K562 (cell line): ENCODE measurements around the gene DUSP5. TPM values are rescaled to one million over a fixed set of nuclear protein-coding genes. Genes with fewer than 3 reads are reported as not detected.
A peak's percentile ranks its signal among the peaks of the same experiment; 100 is the strongest.

Experiments used
- ATAC-seq: fragments of 200-7000 bp; cut with Tn5 transposase; 3 replicates; pipeline ENCODE4 v1.9.1; 2020; ENCODE audit warnings: moderate library complexity
- BruUV-seq: library from RNA; stranded (reverse); fragments of 400-500 nt; replicated peaks from 2 replicates; lab custom pipeline; 2021; lab: Mats Ljungman, UMichigan
- CTCF ChIA-PET: fragments of 300-600 bp; formaldehyde crosslinking; extraction: SDS; loops from one replicate; lab custom pipeline; 2021; ENCODE audit warnings: low intra/inter-chr PET ratio; lab: Yijun Ruan, JAX
- POLR2A ChIA-PET: fragments of 300-600, 350-650 bp; sonication (Branson Sonifier 250); formaldehyde crosslinking; extraction: SDS; loops from one replicate; lab custom pipeline; 2021; ENCODE audit warnings: antibody characterized with exemption, inconsistent platforms; lab: Yijun Ruan, JAX
- DNase-seq, 4 experiments: peaks; one replicate each; pipeline versions ENCODE4 v3.0.0 to v3.0.0-alpha.2; 2011 to 2018; ENCODE audit warnings: low spot score in 3 of 4, mixed read lengths in 3 of 4; ENCODE audit errors: extremely low read depth in 1 of 4
- FAIRE-seq: peaks from 2 replicates; lab custom pipeline; 2011; peaks lifted over from hg19 to GRCh38; lab: Jason Lieb, UNC
- H2AFZ ChIP-seq: 2 replicates; pipeline ENCODE4 v1.6.0; 2011; ENCODE audit warnings: low read depth, low read length, control low read depth, inconsistent platforms
- H3K27ac ChIP-seq: fragments of 200-600 bp; 3 replicates; pipeline ENCODE4 v1.8.0; 2011; ENCODE audit warnings: low read depth, mild to moderate bottlenecking, control low read depth, inconsistent platforms, low read length, moderate library complexity, mixed read lengths; ENCODE audit errors: extremely low read depth
- H3K27me3 ChIP-seq, 2 experiments: fragments of 300-600 bp in 1 of 2; 2 replicates in 1 of 2; 3 replicates in 1 of 2; pipeline versions ENCODE4 v1.6.0 to v1.8.0; 2011; ENCODE audit warnings: inconsistent platforms in 2 of 2, low read length in 2 of 2, mild to moderate bottlenecking in 1 of 2, mixed read lengths in 1 of 2, moderate library complexity in 1 of 2; ENCODE audit not compliant: control insufficient read depth in 2 of 2, insufficient read depth in 2 of 2
- H3K36me3 ChIP-seq: fragments of 300-600 bp; 3 replicates; pipeline ENCODE4 v1.8.0; 2011; ENCODE audit warnings: mild to moderate bottlenecking, low read length, inconsistent platforms; ENCODE audit not compliant: control insufficient read depth, insufficient read depth
- H3K4me1 ChIP-seq, 2 experiments: fragments of 200-600 bp in 1 of 2; replicated peaks in 1 of 2; 2 replicates in 1 of 2; 3 replicates in 1 of 2; pipeline versions ENCODE4 v1.5.1 to v1.8.0; 2011; ENCODE audit warnings: inconsistent platforms in 2 of 2, low read length in 2 of 2, mild to moderate bottlenecking in 1 of 2, mixed read lengths in 1 of 2, moderate library complexity in 1 of 2; ENCODE audit not compliant: control insufficient read depth in 2 of 2, insufficient read depth in 2 of 2
- H3K4me2 ChIP-seq: 2 replicates; pipeline ENCODE4 v1.6.1; 2011; ENCODE audit warnings: low read length, control low read depth, inconsistent platforms, mixed read lengths; ENCODE audit not compliant: insufficient read depth
- H3K4me3 ChIP-seq: fragments of 200-600 bp; sonication (generic), shearing (Covaris generic); 2 replicates; pipeline ENCODE4 v1.5.1; 2016; ENCODE audit warnings: control low read depth, inconsistent platforms
- H3K79me2 ChIP-seq: fragments of 200-600 bp; 3 replicates; pipeline ENCODE4 v1.8.0; 2011; ENCODE audit warnings: low read length, inconsistent platforms; ENCODE audit not compliant: control insufficient read depth, insufficient read depth
- H3K9ac ChIP-seq, 2 experiments: 2 replicates each; pipeline versions ENCODE4 v1.6.0 to v1.6.1; 2011; ENCODE audit warnings: low read depth in 2 of 2, low read length in 2 of 2, control low read depth in 1 of 2, inconsistent platforms in 1 of 2, mild to moderate bottlenecking in 1 of 2, mixed read lengths in 1 of 2; ENCODE audit not compliant: insufficient read depth in 1 of 2
- H3K9me1 ChIP-seq: one replicate; pipeline ENCODE4 v1.6.0; 2011; ENCODE audit warnings: inconsistent platforms, mild to moderate bottlenecking, low read length, moderate library complexity; ENCODE audit not compliant: control insufficient read depth, insufficient read depth
- H3K9me3 ChIP-seq: replicated peaks from 2 replicates; pipeline ENCODE4 v1.5.1; 2011; ENCODE audit warnings: low read depth, low read length, inconsistent platforms; ENCODE audit not compliant: control insufficient read depth, insufficient read depth
- H4K20me1 ChIP-seq: replicated peaks from 2 replicates; pipeline ENCODE4 v1.6.1; 2011; ENCODE audit warnings: low read length, inconsistent platforms, mixed read lengths; ENCODE audit not compliant: control insufficient read depth, insufficient read depth
- CEBPB ChIP-seq: fragments of 450-650 bp; IDR thresholded peaks from 2 replicates; pipeline ENCODE4 v1.6.1; 2016; ENCODE audit warnings: missing genetic modification characterization, missing compliant biosample characterization
- FOXK1 ChIP-seq: sonication (generic); formaldehyde crosslinking; IDR thresholded peaks from 2 replicates; pipeline ENCODE4 v1.8.0; 2022; ENCODE audit warnings: missing genetic modification reagents, mild to moderate bottlenecking, borderline replicate concordance
- GTF2E2 ChIP-seq: fragments of 200-800 bp; sonication (Bioruptor generic); IDR thresholded peaks from 2 replicates; pipeline ENCODE4 v1.6.1; 2016; ENCODE audit warnings: missing genetic modification characterization, missing compliant biosample characterization
- NFIX ChIP-seq: fragments of 250-450 bp; sonication (Bioruptor Pico); IDR thresholded peaks from 2 replicates; pipeline ENCODE4 v1.4.0; 2020; ENCODE audit warnings: low read depth, mild to moderate bottlenecking, moderate library complexity
- ZFP1 ChIP-seq: fragments of 450-650 bp; formaldehyde crosslinking; IDR thresholded peaks from 2 replicates; pipeline ENCODE4 v1.4.0; 2020; ENCODE audit warnings: mild to moderate bottlenecking, mixed read lengths
- ZNF24 ChIP-seq: fragments of 450-650 bp; IDR thresholded peaks from 2 replicates; pipeline ENCODE4 v1.6.1; 2016
- WGBS: fragments of 100-300 bp; shearing (Covaris generic); methylation state at CpG from one replicate; pipeline ENCODE4 v1.1.6; 2016; ENCODE audit warnings: low coverage, mixed read lengths; ENCODE audit not compliant: insufficient coverage; ENCODE audit errors: missing lambda C conversion rate; 5-methylcytosine and 5-hydroxymethylcytosine counted together
- in situ Hi-C: fragments of 300-500 bp; cut with MboI; formaldehyde crosslinking; loops from 4 replicates; pipeline ENCODE4 v1.15.0; 2018; ENCODE audit warnings: inconsistent platforms, mixed read lengths
- intact Hi-C: fragments of 100-400 bp; cut with micrococcal nuclease; formaldehyde crosslinking; loops from 2 replicates; pipeline ENCODE4 v1.14.2; 2022
- polyA plus RNA-seq, 8 experiments: library from polyadenylated mRNA; depleted of rRNA in 4 of 8; stranded (reverse) in 5 of 8; unstranded in 3 of 8; fragments of >200 nt; fragmentation: Nextera tagmentation in 2 of 8; fragmentation: Illumina TruSeq in 1 of 8; extraction: Ambion mirVana in 2 of 8; extraction: Trizol in 1 of 8; gene quantifications; 2 replicates each; pipeline versions ENCODE4 v1.2.1 to v1.2.3, GENCODE V29; 2011 to 2014; ENCODE audit warnings: inconsistent platforms in 1 of 8, missing spikeins in 1 of 8
- total RNA-seq, 7 experiments: library from RNA; depleted of rRNA in 6 of 7; stranded (reverse); fragments of >200 nt in 6 of 7; fragmentation: Illumina TruSeq in 2 of 7; extraction: Trizol in 2 of 7; gene quantifications; 2 replicates each; pipeline versions ENCODE4 v1.2.1 to v1.2.3, GENCODE V29; 2011 to 2021; ENCODE audit warnings: low replicate concordance in 1 of 7
- TF ChIP-seq, protein P1 (sequence below): sonication (generic); formaldehyde crosslinking; IDR thresholded peaks from 2 replicates; pipeline ENCODE4 v1.8.0; 2022; ENCODE audit warnings: mild to moderate bottlenecking, missing genetic modification reagents
- TF ChIP-seq, protein P2 (sequence below), 3 experiments: fragments of 200-800 bp in 1 of 3; fragments of 250-450 bp in 1 of 3; fragments of 450-650 bp in 1 of 3; sonication (Bioruptor Pico) in 1 of 3; sonication (Bioruptor generic) in 1 of 3; formaldehyde crosslinking in 1 of 3; IDR thresholded peaks; 2 replicates each; pipeline versions ENCODE4 v1.6.1 to v1.8.0; 2016 to 2022; ENCODE audit warnings: mild to moderate bottlenecking in 2 of 3, missing genetic modification characterization in 2 of 3, missing compliant biosample characterization in 1 of 3, moderate library complexity in 1 of 3

DUSP5 gene
- total and polyA plus RNA-seq, 9 of the 15 experiments (the other 6 are each of a cell fraction or from before 2014, with no cell fraction given), result 0.49 to 3.4 (median 2.0) TPM

DNA sequence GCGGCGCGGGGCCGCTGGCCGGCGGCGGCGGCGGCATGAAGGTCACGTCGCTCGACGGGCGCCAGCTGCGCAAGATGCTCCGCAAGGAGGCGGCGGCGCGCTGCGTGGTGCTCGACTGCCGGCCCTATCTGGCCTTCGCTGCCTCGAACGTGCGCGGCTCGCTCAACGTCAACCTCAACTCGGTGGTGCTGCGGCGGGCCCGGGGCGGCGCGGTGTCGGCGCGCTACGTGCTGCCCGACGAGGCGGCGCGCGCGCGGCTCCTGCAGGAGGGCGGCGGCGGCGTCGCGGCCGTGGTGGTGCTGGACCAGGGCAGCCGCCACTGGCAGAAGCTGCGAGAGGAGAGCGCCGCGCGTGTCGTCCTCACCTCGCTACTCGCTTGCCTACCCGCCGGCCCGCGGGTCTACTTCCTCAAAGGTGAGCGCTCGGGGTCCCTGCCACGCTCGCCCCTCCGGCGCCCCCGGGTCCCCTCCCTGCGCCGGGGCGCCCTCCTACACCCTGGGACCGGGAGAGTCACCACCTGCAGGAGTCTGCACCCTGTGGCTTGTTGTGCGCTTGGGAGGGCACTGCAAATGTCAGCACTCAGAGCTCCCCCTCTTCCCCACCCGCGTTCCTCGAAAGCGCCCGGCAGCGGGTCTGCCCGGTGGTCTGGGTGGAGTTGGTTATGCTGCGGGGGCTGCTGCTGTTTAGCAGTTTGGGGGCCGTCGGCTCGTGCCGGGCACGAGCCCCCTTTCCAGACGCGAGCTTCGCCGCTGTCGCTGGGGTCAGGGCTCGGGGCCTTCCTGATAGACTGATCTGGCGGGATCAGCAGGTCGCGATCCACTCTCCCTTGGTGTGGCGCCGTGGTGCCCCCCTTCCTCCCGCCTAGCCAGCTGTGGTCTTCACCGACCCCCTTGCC is 627 bp downstream of the DUSP5 start:
- in situ Hi-C loops, result no loop called here
- H3K79me2 ChIP-seq, result peaks cover 25% of the 10 kb centered on the region; the same call in 2 of the 3 replicates
- intact Hi-C loops, result loop anchor here (5.0 kb wide), 4 partner anchors 51 to 191 kb away; no protein-coding TSS in a partner anchor
- ATAC-seq, result peak; percentile 10
- H3K36me3 ChIP-seq, result peaks cover 4% of the 10 kb centered on the region; the same call in 2 of the 3 replicates
- peak overlapping the region; percentile 76 for H3K4me2 ChIP-seq
- no peaks in the 10 kb centered on the region for H4K20me1 ChIP-seq
- POLR2A ChIA-PET, result interaction anchor here (0.6 to 1.4 kb wide), 4 partner anchors 9 to 527 kb away, joined by 3 to 5 read pairs (median 4); no protein-coding TSS in a partner anchor
- H3K9ac ChIP-seq, result peak overlapping the region; percentile 62 to 91
- 9% methylated on average over 9 of the region's 107 CpGs for WGBS
- peak overlapping the region; percentile 69 for H3K4me3 ChIP-seq
- no peaks in the 10 kb centered on the region for H3K9me3 ChIP-seq
- CTCF ChIA-PET, result interaction anchor here (1.1 kb wide), 1 partner anchor 145 kb away, joined by 4 read pairs; no protein-coding TSS in a partner anchor
- no peaks in the 10 kb centered on the region for H3K9me1 ChIP-seq
- H3K4me1 ChIP-seq, result peaks cover 39 to 51% of the 10 kb centered on the region in 2 experiments
- no peak for FAIRE-seq
- H3K27ac ChIP-seq, result peak overlapping the region; percentile 59; the same call in 2 of the 3 replicates
- H2AFZ ChIP-seq, result peak overlapping the region; percentile 58; the same call in 1 of the 2 replicates
- peak; percentile 35 to 67 (median 48) for DNase-seq
- H3K27me3 ChIP-seq, result no peaks in the 10 kb centered on the region
- BruUV-seq, result no TSS peak
- TF ChIP-seq, protein P1, sequence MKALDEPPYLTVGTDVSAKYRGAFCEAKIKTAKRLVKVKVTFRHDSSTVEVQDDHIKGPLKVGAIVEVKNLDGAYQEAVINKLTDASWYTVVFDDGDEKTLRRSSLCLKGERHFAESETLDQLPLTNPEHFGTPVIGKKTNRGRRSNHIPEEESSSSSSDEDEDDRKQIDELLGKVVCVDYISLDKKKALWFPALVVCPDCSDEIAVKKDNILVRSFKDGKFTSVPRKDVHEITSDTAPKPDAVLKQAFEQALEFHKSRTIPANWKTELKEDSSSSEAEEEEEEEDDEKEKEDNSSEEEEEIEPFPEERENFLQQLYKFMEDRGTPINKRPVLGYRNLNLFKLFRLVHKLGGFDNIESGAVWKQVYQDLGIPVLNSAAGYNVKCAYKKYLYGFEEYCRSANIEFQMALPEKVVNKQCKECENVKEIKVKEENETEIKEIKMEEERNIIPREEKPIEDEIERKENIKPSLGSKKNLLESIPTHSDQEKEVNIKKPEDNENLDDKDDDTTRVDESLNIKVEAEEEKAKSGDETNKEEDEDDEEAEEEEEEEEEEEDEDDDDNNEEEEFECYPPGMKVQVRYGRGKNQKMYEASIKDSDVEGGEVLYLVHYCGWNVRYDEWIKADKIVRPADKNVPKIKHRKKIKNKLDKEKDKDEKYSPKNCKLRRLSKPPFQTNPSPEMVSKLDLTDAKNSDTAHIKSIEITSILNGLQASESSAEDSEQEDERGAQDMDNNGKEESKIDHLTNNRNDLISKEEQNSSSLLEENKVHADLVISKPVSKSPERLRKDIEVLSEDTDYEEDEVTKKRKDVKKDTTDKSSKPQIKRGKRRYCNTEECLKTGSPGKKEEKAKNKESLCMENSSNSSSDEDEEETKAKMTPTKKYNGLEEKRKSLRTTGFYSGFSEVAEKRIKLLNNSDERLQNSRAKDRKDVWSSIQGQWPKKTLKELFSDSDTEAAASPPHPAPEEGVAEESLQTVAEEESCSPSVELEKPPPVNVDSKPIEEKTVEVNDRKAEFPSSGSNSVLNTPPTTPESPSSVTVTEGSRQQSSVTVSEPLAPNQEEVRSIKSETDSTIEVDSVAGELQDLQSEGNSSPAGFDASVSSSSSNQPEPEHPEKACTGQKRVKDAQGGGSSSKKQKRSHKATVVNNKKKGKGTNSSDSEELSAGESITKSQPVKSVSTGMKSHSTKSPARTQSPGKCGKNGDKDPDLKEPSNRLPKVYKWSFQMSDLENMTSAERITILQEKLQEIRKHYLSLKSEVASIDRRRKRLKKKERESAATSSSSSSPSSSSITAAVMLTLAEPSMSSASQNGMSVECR (CRISPR knock-in tag), result no peak
- TF ChIP-seq ZFP1 (CRISPR knock-in tag) (no peak), NFIX (CRISPR knock-in tag) (no peak), FOXK1 (CRISPR knock-in tag) (no peak), ZNF24 (peak; percentile 58; the same call in 1 of the 2 replicates), GTF2E2 (tag) (no peak), CEBPB (no peak)
- TF ChIP-seq, protein P2, sequence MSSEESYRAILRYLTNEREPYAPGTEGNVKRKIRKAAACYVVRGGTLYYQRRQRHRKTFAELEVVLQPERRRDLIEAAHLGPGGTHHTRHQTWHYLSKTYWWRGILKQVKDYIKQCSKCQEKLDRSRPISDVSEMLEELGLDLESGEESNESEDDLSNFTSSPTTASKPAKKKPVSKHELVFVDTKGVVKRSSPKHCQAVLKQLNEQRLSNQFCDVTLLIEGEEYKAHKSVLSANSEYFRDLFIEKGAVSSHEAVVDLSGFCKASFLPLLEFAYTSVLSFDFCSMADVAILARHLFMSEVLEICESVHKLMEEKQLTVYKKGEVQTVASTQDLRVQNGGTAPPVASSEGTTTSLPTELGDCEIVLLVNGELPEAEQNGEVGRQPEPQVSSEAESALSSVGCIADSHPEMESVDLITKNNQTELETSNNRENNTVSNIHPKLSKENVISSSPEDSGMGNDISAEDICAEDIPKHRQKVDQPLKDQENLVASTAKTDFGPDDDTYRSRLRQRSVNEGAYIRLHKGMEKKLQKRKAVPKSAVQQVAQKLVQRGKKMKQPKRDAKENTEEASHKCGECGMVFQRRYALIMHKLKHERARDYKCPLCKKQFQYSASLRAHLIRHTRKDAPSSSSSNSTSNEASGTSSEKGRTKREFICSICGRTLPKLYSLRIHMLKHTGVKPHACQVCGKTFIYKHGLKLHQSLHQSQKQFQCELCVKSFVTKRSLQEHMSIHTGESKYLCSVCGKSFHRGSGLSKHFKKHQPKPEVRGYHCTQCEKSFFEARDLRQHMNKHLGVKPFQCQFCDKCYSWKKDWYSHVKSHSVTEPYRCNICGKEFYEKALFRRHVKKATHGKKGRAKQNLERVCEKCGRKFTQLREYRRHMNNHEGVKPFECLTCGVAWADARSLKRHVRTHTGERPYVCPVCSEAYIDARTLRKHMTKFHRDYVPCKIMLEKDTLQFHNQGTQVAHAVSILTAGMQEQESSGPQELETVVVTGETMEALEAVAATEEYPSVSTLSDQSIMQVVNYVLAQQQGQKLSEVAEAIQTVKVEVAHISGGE (CRISPR knock-in tag; IDR thresholded peaks at IDR 0.05), result no peak
